ENCODE data around the gene CEACAM8.
"Not testable (repeated sequence)": the region's sequence is repeated elsewhere in the genome, so short reads cannot be mapped to it uniquely, and the experiment has no call there.

Gene CEACAM8

GRCh38 chr19:42571116-42571515, 23.6 kb downstream of the CEACAM8 start:
- no peak for DNase-seq

- DNase-seq, result no peak
Measured at GRCh38 chr19:42569193-42569592, 25.5 kb downstream of the CEACAM8 start.

GRCh38 chr19:42568006-42568405, 26.7 kb downstream of the CEACAM8 start:
- DNase-seq, result no peak

- no peak for DNase-seq
Measured at GRCh38 chr19:42567567-42567966, 27.2 kb downstream of the CEACAM8 start.

GRCh38 chr19:42563352-42564210, 31.1 kb downstream of the CEACAM8 start:
- DNase-seq, result peak; percentile 4

GRCh38 chr19:42561512-42561911, 33.2 kb downstream of the CEACAM8 start:
- no peak for DNase-seq

- DNase-seq, result no peak
Measured at GRCh38 chr19:42560731-42561130, 34.0 kb downstream of the CEACAM8 start.

GRCh38 chr19:42558450-42559150, 36.1 kb downstream of the CEACAM8 start:
- DNase-seq, result no peak

GRCh38 chr19:42557386-42557871, 37.3 kb downstream of the CEACAM8 start:
- DNase-seq, result not testable (repeated sequence)

- DNase-seq, result no peak
Measured at GRCh38 chr19:42555801-42556200, 38.9 kb downstream of the CEACAM8 start.

GRCh38 chr19:42555317-42555716, 39.4 kb downstream of the CEACAM8 start:
- DNase-seq, result no peak

GRCh38 chr19:42554046-42554575, 40.6 kb downstream of the CEACAM8 start:
- DNase-seq, result no peak

GRCh38 chr19:42553292-42554045, 41.3 kb downstream of the CEACAM8 start:
- DNase-seq, result no peak

- no peak for DNase-seq
Measured at GRCh38 chr19:42552086-42553065, 42.3 kb downstream of the CEACAM8 start.

- DNase-seq, result not testable (repeated sequence)
Measured at GRCh38 chr19:42550521-42550920, 44.2 kb downstream of the CEACAM8 start.

GRCh38 chr19:42549067-42549466, 45.7 kb downstream of the CEACAM8 start:
- DNase-seq, result not testable (repeated sequence)

GRCh38 chr19:42548552-42548951, 46.2 kb downstream of the CEACAM8 start:
- no peak for DNase-seq

GRCh38 chr19:42547929-42548328, 46.8 kb downstream of the CEACAM8 start:
- no peak for DNase-seq

GRCh38 chr19:42546831-42547500, 47.8 kb downstream of the CEACAM8 start:
- DNase-seq, result no peak

GRCh38 chr19:42544146-42544545, 50.6 kb downstream of the CEACAM8 start:
- no peak for DNase-seq

- DNase-seq, result no peak
Measured at GRCh38 chr19:42542791-42543190, 51.9 kb downstream of the CEACAM8 start.
